ENCODE results near the gene RPRD1B. TPM values are rescaled to one million over a fixed set of nuclear protein-coding genes. Genes with fewer than 3 reads are reported as not detected.
A peak's percentile ranks its signal among the peaks of the same experiment; 100 is the strongest.

The RPRD1B gene
- total and polyA plus RNA-seq, 4 donors, result 5.8 to 34.3 (median 29.4) TPM

GRCh38 chr20:38034108-38034649 is 633 bp downstream of the RPRD1B start (continued):
- TF ChIP-seq, protein P1, sequence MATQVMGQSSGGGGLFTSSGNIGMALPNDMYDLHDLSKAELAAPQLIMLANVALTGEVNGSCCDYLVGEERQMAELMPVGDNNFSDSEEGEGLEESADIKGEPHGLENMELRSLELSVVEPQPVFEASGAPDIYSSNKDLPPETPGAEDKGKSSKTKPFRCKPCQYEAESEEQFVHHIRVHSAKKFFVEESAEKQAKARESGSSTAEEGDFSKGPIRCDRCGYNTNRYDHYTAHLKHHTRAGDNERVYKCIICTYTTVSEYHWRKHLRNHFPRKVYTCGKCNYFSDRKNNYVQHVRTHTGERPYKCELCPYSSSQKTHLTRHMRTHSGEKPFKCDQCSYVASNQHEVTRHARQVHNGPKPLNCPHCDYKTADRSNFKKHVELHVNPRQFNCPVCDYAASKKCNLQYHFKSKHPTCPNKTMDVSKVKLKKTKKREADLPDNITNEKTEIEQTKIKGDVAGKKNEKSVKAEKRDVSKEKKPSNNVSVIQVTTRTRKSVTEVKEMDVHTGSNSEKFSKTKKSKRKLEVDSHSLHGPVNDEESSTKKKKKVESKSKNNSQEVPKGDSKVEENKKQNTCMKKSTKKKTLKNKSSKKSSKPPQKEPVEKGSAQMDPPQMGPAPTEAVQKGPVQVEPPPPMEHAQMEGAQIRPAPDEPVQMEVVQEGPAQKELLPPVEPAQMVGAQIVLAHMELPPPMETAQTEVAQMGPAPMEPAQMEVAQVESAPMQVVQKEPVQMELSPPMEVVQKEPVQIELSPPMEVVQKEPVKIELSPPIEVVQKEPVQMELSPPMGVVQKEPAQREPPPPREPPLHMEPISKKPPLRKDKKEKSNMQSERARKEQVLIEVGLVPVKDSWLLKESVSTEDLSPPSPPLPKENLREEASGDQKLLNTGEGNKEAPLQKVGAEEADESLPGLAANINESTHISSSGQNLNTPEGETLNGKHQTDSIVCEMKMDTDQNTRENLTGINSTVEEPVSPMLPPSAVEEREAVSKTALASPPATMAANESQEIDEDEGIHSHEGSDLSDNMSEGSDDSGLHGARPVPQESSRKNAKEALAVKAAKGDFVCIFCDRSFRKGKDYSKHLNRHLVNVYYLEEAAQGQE (IDR thresholded peaks at IDR 0.05), result no peak

DNA sequence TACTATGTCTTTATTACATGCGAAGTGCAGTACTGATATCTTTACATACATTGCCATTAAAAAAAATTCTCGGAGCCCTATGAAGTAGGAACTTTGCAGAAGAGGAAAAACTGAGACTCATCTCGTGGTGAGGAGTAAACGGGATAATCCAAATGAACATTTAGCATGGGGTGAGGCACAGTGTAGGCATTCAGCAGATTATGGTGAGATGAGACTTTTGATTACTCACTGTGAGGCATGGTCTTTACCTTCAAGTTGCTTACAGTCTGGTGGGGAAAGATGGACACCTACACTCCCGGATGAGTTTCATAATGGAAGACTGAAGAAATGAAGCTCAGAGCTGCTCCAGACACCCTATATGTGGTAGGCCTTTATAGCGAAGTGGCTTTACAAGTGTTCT is 1.4 kb downstream of the RPRD1B start:
- Histone ChIP-seq H3K27ac (ENCODE audit: low read depth in 1 of 2, low read length in 2 of 2) (no peak overlapping the region), H3K4me3 (ENCODE audit: low read depth in 1 of 3, low read length in 3 of 3) (peak overlapping the region in 2 of 3 donors; percentile 88 to 100), H3K27me3 (ENCODE audit: control insufficient read depth in 4 of 4, insufficient read depth in 4 of 4, low read length in 3 of 4) (no peaks in the 10 kb centered on the region), H3K9me3 (ENCODE audit: control insufficient read depth in 4 of 4, low read length in 3 of 4) (no peaks in the 10 kb centered on the region), H3K4me1 (ENCODE audit: control insufficient read depth in 4 of 4, insufficient read depth in 4 of 4, low read length in 3 of 4) (peaks cover 13 to 52% (median 36%) of the 10 kb centered on the region in 4 donors), H3K36me3 (ENCODE audit: control insufficient read depth in 4 of 4, insufficient read depth in 3 of 4, low read depth in 1 of 4, low read length in 3 of 4) (peaks cover 0 to 4% (median 1%) of the 10 kb centered on the region in 4 donors), H3K9ac (ENCODE audit: low read depth in 1 of 2, low read length in 2 of 2) (peak overlapping the region in 1 of 2 donors; percentile 87)
- no peak for DNase-seq (ENCODE audit: low spot score)
- WGBS, result 81% methylated on average over 6 of the region's 6 CpGs
- TF ChIP-seq, protein P2, sequence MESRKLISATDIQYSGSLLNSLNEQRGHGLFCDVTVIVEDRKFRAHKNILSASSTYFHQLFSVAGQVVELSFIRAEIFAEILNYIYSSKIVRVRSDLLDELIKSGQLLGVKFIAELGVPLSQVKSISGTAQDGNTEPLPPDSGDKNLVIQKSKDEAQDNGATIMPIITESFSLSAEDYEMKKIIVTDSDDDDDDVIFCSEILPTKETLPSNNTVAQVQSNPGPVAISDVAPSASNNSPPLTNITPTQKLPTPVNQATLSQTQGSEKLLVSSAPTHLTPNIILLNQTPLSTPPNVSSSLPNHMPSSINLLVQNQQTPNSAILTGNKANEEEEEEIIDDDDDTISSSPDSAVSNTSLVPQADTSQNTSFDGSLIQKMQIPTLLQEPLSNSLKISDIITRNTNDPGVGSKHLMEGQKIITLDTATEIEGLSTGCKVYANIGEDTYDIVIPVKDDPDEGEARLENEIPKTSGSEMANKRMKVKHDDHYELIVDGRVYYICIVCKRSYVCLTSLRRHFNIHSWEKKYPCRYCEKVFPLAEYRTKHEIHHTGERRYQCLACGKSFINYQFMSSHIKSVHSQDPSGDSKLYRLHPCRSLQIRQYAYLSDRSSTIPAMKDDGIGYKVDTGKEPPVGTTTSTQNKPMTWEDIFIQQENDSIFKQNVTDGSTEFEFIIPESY (IDR thresholded peaks at IDR 0.05), result no peak
- TF ChIP-seq MAX (IDR thresholded peaks at IDR 0.05), result no peak
- no peak for TF ChIP-seq GABPA (IDR thresholded peaks at IDR 0.05 in 1 of 2, conservative IDR thresholded peaks at IDR 0.05 in 1 of 2)
- TF ChIP-seq JUND (IDR thresholded peaks at IDR 0.05), result no peak
- no peak for TF ChIP-seq RXRA (IDR thresholded peaks at IDR 0.05)
- no peak for TF ChIP-seq HNF4A (conservative IDR thresholded peaks at IDR 0.05)
- no peak for TF ChIP-seq EGR1 (IDR thresholded peaks at IDR 0.05; ENCODE audit: low read depth in 2 of 2)
- TF ChIP-seq, protein P1 (IDR thresholded peaks at IDR 0.05), result no peak

GRCh38 chr20:38036366-38036765 is 2.8 kb downstream of the RPRD1B start:
- peaks cover 13 to 49% (median 36%) of the 10 kb centered on the region in 4 donors for H3K4me1 ChIP-seq (ENCODE audit: control insufficient read depth in 4 of 4, insufficient read depth in 4 of 4, low read length in 3 of 4)
- WGBS, result 87% methylated on average over 5 of the region's 5 CpGs
- H3K9me3 ChIP-seq (ENCODE audit: control insufficient read depth in 4 of 4, low read length in 3 of 4), result no peaks in the 10 kb centered on the region
- DNase-seq (ENCODE audit: low spot score), result no peak
- no peak overlapping the region for H3K4me3 ChIP-seq (ENCODE audit: low read depth in 1 of 3, low read length in 3 of 3)
- peaks cover 0 to 14% (median 1%) of the 10 kb centered on the region in 4 donors for H3K36me3 ChIP-seq (ENCODE audit: control insufficient read depth in 4 of 4, insufficient read depth in 3 of 4, low read depth in 1 of 4, low read length in 3 of 4)
- H3K27ac ChIP-seq (ENCODE audit: low read depth in 1 of 2, low read length in 2 of 2), result no peak overlapping the region
- no peak overlapping the region for H3K9ac ChIP-seq (ENCODE audit: low read depth in 1 of 2, low read length in 2 of 2)
- H3K27me3 ChIP-seq (ENCODE audit: control insufficient read depth in 4 of 4, insufficient read depth in 4 of 4, low read length in 3 of 4), result no peaks in the 10 kb centered on the region
- no peak for TF ChIP-seq HNF4A (conservative IDR thresholded peaks at IDR 0.05)
- TF ChIP-seq JUND (IDR thresholded peaks at IDR 0.05), result no peak
- no peak for TF ChIP-seq RXRA (IDR thresholded peaks at IDR 0.05)
- no peak for TF ChIP-seq GABPA (IDR thresholded peaks at IDR 0.05 in 1 of 2, conservative IDR thresholded peaks at IDR 0.05 in 1 of 2)
- TF ChIP-seq HNF4G (IDR thresholded peaks at IDR 0.05), result no peak
- no peak for TF ChIP-seq FOXA1 (IDR thresholded peaks at IDR 0.05)
- TF ChIP-seq NR2F2 (IDR thresholded peaks at IDR 0.05), result no peak
- no peak for TF ChIP-seq SP1 (IDR thresholded peaks at IDR 0.05)
- no peak for TF ChIP-seq TAF1 (conservative IDR thresholded peaks at IDR 0.05)
- TF ChIP-seq, protein P3, sequence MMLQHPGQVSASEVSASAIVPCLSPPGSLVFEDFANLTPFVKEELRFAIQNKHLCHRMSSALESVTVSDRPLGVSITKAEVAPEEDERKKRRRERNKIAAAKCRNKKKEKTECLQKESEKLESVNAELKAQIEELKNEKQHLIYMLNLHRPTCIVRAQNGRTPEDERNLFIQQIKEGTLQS (IDR thresholded peaks at IDR 0.05), result no peak
- no peak for TF ChIP-seq CTCF (IDR thresholded peaks at IDR 0.05; ENCODE audit: low read depth, low read length, missing input control)
- TF ChIP-seq YY1 (IDR thresholded peaks at IDR 0.05), result no peak
- no peak for TF ChIP-seq FOXA2 (IDR thresholded peaks at IDR 0.05)
- TF ChIP-seq EGR1 (IDR thresholded peaks at IDR 0.05; ENCODE audit: low read depth in 2 of 2), result no peak
